GM21529 (cell line): Measurements from ENCODE around the gene DAB2IP.

Source experiments
- ATAC-seq: cut with Tn5 transposase; IDR thresholded peaks from one replicate; pipeline ENCODE4 v1.9.1; 2021; ENCODE audit not compliant: unreplicated experiment

Gene DAB2IP

GRCh38 chr9:121813519-121814210 lies 162.2 kb downstream of the DAB2IP start:
- ATAC-seq = no peak

GRCh38 chr9:121814594-121814993 lies 163.2 kb downstream of the DAB2IP start:
- ATAC-seq = no peak

GRCh38 chr9:121815084-121815483 lies 163.7 kb downstream of the DAB2IP start:
- ATAC-seq = no peak

GRCh38 chr9:121815546-121816448 lies 164.4 kb downstream of the DAB2IP start:
- no peak for ATAC-seq

GRCh38 chr9:121816449-121816817 lies 165.0 kb downstream of the DAB2IP start:
- no peak for ATAC-seq

GRCh38 chr9:121816845-121817450 lies 165.5 kb downstream of the DAB2IP start:
- ATAC-seq = no peak

GRCh38 chr9:121817476-121817875 lies 166.0 kb downstream of the DAB2IP start:
- no peak for ATAC-seq

GRCh38 chr9:121818016-121818661 lies 166.7 kb downstream of the DAB2IP start:
- ATAC-seq = no peak

- ATAC-seq = no peak
Observed at GRCh38 chr9:121818841-121819427, 167.5 kb downstream of the DAB2IP start.

- ATAC-seq = no peak
Observed at GRCh38 chr9:121819428-121820231, 168.2 kb downstream of the DAB2IP start.

GRCh38 chr9:121820286-121821005 lies 169.0 kb downstream of the DAB2IP start:
- ATAC-seq = no peak

- ATAC-seq = no peak
Observed at GRCh38 chr9:121821326-121821725, 169.9 kb downstream of the DAB2IP start.

- no peak for ATAC-seq
Observed at GRCh38 chr9:121822093-121823085, 171.0 kb downstream of the DAB2IP start.

- no peak for ATAC-seq
Observed at GRCh38 chr9:121823451-121824169, 172.2 kb downstream of the DAB2IP start.

GRCh38 chr9:121824651-121825030 lies 173.2 kb downstream of the DAB2IP start:
- no peak for ATAC-seq

- ATAC-seq = no peak
Observed at GRCh38 chr9:121825031-121825691, 173.7 kb downstream of the DAB2IP start.

- no peak for ATAC-seq
Observed at GRCh38 chr9:121826711-121827110, 175.3 kb downstream of the DAB2IP start.
